HepG2 (cell line): ENCODE data around the gene RARA. TPM values are rescaled to one million over a fixed set of nuclear protein-coding genes. Genes with fewer than 3 reads are reported as not detected.
A peak's percentile ranks its signal among the peaks of the same experiment; 100 is the strongest.

Experiments
- ATF4 ChIP-seq, 2 experiments: fragments of 450-650 bp in 1 of 2; sonication (generic) in 1 of 2; formaldehyde crosslinking; IDR thresholded peaks; 2 replicates each; pipeline versions ENCODE4 v1.5.0 to v1.8.0; 2020 to 2022; ENCODE audit warnings: mild to moderate bottlenecking in 1 of 2, missing genetic modification reagents in 1 of 2
- BHLHE40 ChIP-seq: IDR thresholded peaks from 2 replicates; pipeline ENCODE4 v1.6.1; 2011; ENCODE audit warnings: low read length, improper control_type of control experiment
- CBFB ChIP-seq: sonication (generic); formaldehyde crosslinking; IDR thresholded peaks from 2 replicates; pipeline ENCODE4 v1.4.0; 2020; ENCODE audit warnings: missing genetic modification reagents
- EED ChIP-seq: sonication (generic); formaldehyde crosslinking; IDR thresholded peaks from 2 replicates; pipeline ENCODE4 v1.5.0; 2020; ENCODE audit warnings: mild to moderate bottlenecking, missing genetic modification reagents
- ELF3 ChIP-seq: IDR thresholded peaks from 2 replicates; pipeline ENCODE4 v1.6.1; 2016; ENCODE audit warnings: missing genetic modification reagents, missing compliant biosample characterization
- FOXC1 ChIP-seq: sonication (generic); formaldehyde crosslinking; IDR thresholded peaks from 2 replicates; pipeline ENCODE4 v1.8.0; 2022; ENCODE audit warnings: mild to moderate bottlenecking, missing genetic modification reagents, borderline replicate concordance
- MNT ChIP-seq: fragments of 450-650 bp; IDR thresholded peaks from 2 replicates; pipeline ENCODE4 v1.6.1; 2016
- MYPOP ChIP-seq: sonication (generic); formaldehyde crosslinking; IDR thresholded peaks from 2 replicates; pipeline ENCODE4 v1.8.1; 2023; ENCODE audit warnings: mild to moderate bottlenecking, moderate library complexity, missing genetic modification reagents
- NR1H2 ChIP-seq: sonication (generic); formaldehyde crosslinking; IDR thresholded peaks from 2 replicates; pipeline ENCODE4 v1.8.1; 2022; ENCODE audit warnings: low read depth, missing genetic modification reagents, borderline replicate concordance
- PHF8 ChIP-seq: sonication (generic); formaldehyde crosslinking; IDR thresholded peaks from 2 replicates; pipeline ENCODE4 v1.5.0; 2020; ENCODE audit warnings: missing genetic modification reagents
- RFXAP ChIP-seq: sonication (generic); formaldehyde crosslinking; IDR thresholded peaks from 2 replicates; pipeline ENCODE4 v1.4.0; 2020; ENCODE audit warnings: missing genetic modification reagents, borderline replicate concordance
- SOX6 ChIP-seq, 2 experiments: fragments of 450-650 bp in 1 of 2; sonication (generic) in 1 of 2; formaldehyde crosslinking in 1 of 2; IDR thresholded peaks; 2 replicates each; pipeline versions ENCODE4 v1.4.0 to v1.6.1; 2017 to 2020; ENCODE audit warnings: antibody characterized with exemption in 1 of 2, mild to moderate bottlenecking in 1 of 2, missing genetic modification reagents in 1 of 2
- TFDP2 ChIP-seq: sonication (generic); formaldehyde crosslinking; IDR thresholded peaks from 2 replicates; pipeline ENCODE4 v1.4.0; 2020; ENCODE audit warnings: missing genetic modification reagents
- TFE3 ChIP-seq: IDR thresholded peaks from 2 replicates; pipeline ENCODE4 v1.6.1; 2016
- TGIF2 ChIP-seq: IDR thresholded peaks from 2 replicates; pipeline ENCODE4 v1.6.1; 2016; ENCODE audit warnings: control low read depth, missing compliant biosample characterization
- ZBTB1 ChIP-seq: sonication (generic); formaldehyde crosslinking; IDR thresholded peaks from 2 replicates; pipeline ENCODE4 v1.4.0; 2020; ENCODE audit warnings: missing genetic modification reagents, borderline replicate concordance
- ZFP41 ChIP-seq: sonication (generic); formaldehyde crosslinking; IDR thresholded peaks from 2 replicates; pipeline ENCODE4 v1.4.0; 2020; ENCODE audit warnings: mild to moderate bottlenecking, missing genetic modification reagents, borderline replicate concordance
- ZNF160 ChIP-seq: sonication (generic); formaldehyde crosslinking; IDR thresholded peaks from 2 replicates; pipeline ENCODE4 v1.8.0; 2022; ENCODE audit warnings: mild to moderate bottlenecking, inconsistent platforms, missing genetic modification reagents
- ZNF547 ChIP-seq: sonication (generic); formaldehyde crosslinking; IDR thresholded peaks from 2 replicates; pipeline ENCODE4 v1.5.1; 2020; ENCODE audit warnings: mild to moderate bottlenecking, missing genetic modification reagents
- ZNF788 ChIP-seq: sonication (generic); formaldehyde crosslinking; IDR thresholded peaks from 2 replicates; pipeline ENCODE4 v1.5.0; 2020; ENCODE audit warnings: mild to moderate bottlenecking, missing genetic modification reagents, borderline replicate concordance
- ZNF883 ChIP-seq: sonication (generic); formaldehyde crosslinking; IDR thresholded peaks from 2 replicates; pipeline ENCODE4 v1.5.1; 2020; ENCODE audit warnings: mild to moderate bottlenecking, missing genetic modification reagents; ENCODE audit errors: not compliant biosample characterization
- ZSCAN31 ChIP-seq: sonication (generic); formaldehyde crosslinking; IDR thresholded peaks from 2 replicates; pipeline ENCODE4 v1.5.0; 2020; ENCODE audit warnings: low read depth, mild to moderate bottlenecking, missing genetic modification reagents
- polyA plus RNA-seq, 8 experiments: library from polyadenylated mRNA; depleted of rRNA in 3 of 8; stranded (reverse) in 7 of 8; unstranded in 1 of 8; fragments of >200 nt; fragmentation: Illumina TruSeq in 4 of 8; extraction: Trizol in 4 of 8; gene quantifications; 2 replicates each; pipeline versions ENCODE4 v1.2.1 to v1.2.3, GENCODE V29; 2011 to 2016; ENCODE audit warnings: low read depth in 4 of 8, missing spikeins in 1 of 8, mixed read lengths in 1 of 8; ENCODE audit not compliant: insufficient read depth in 1 of 8
- total RNA-seq, 5 experiments: library from RNA; depleted of rRNA; stranded (reverse); fragments of >200 nt; fragmentation: Illumina TruSeq; extraction: Trizol; gene quantifications; 2 replicates each; pipeline ENCODE4 v1.2.3, GENCODE V29; 2016; ENCODE audit warnings: low read depth in 1 of 5

RARA gene
- total and polyA plus RNA-seq, 2 of the 13 experiments (the other 11 are each of a cell fraction or from before 2014, with no cell fraction given), result 6.4 to 8.6 TPM

- TF ChIP-seq NR1H2, result 0 out of 2 replicates have a peak, but pooled peaks have one; percentile 37
- 0 out of 2 replicates have a peak, but pooled peaks have one; percentile 41 for TF ChIP-seq PHF8 (CRISPR knock-in tag)
- peak; percentile 65; the same call in 1 of the 2 replicates for TF ChIP-seq MYPOP
- TF ChIP-seq ZNF883 (CRISPR knock-in tag), result peak; percentile 59
- TF ChIP-seq ZNF547 (CRISPR knock-in tag), result peak; percentile 24
- no peak for TF ChIP-seq MNT
- peak in 1 of 2 experiments; percentile 58; a peak in 1 of 4 replicates for TF ChIP-seq ATF4 (CRISPR knock-in tag; IDR thresholded peaks at IDR 0.05)
- TF ChIP-seq EED, result peak; percentile 59; the same call in 1 of the 2 replicates
- TF ChIP-seq SOX6 (IDR thresholded peaks at IDR 0.05), result no peak
- TF ChIP-seq SOX6 (CRISPR knock-in tag; IDR thresholded peaks at IDR 0.05), result peak; percentile 48; the same call in 1 of the 2 replicates
- peak; percentile 73; the same call in 1 of the 2 replicates for TF ChIP-seq TGIF2
- TF ChIP-seq TFE3 (CRISPR knock-in tag), result peak; percentile 51; the same call in 1 of the 2 replicates
- 0 out of 2 replicates have a peak, but pooled peaks have one; percentile 13 for TF ChIP-seq TFDP2 (CRISPR knock-in tag)
- no peak for TF ChIP-seq ZBTB1 (CRISPR knock-in tag)
- TF ChIP-seq BHLHE40, result peak; percentile 27; the same call in 1 of the 2 replicates
- peak; percentile 48; the same call in 1 of the 2 replicates for TF ChIP-seq RFXAP (CRISPR knock-in tag)
- TF ChIP-seq ZFP41 (CRISPR knock-in tag), result peak; percentile 51; the same call in 1 of the 2 replicates
- no peak for TF ChIP-seq ZNF160 (CRISPR knock-in tag)
- peak; percentile 78 for TF ChIP-seq ZSCAN31 (CRISPR knock-in tag)
- peak; percentile 61 for TF ChIP-seq ELF3 (CRISPR knock-in tag)
- peak; percentile 36; the same call in 1 of the 2 replicates for TF ChIP-seq CBFB (CRISPR knock-in tag)
- TF ChIP-seq ZNF788 (CRISPR knock-in tag), result peak; percentile 88; the same call in 1 of the 2 replicates
- no peak; the same call in 1 of the 2 replicates for TF ChIP-seq FOXC1
Measured at GRCh38 chr17:40309031-40309948, at the start of gene RARA (continued).
